Chondrocyte (in vitro differentiated cells): ENCODE measurements around the gene CTNNA2. TPM values are rescaled to one million over a fixed set of nuclear protein-coding genes. Genes with fewer than 3 reads are reported as not detected.

Source experiments
- DNase-seq: peaks from one replicate; pipeline ENCODE4 v3.0.0; 2021; ENCODE audit warnings: mixed read lengths, low spot score
- H3K27ac Mint-ChIP-seq: one replicate; pipeline ENCODE4 v1.8.0; 2021; ENCODE audit warnings: mild to moderate bottlenecking, moderate library complexity, mixed read lengths; ENCODE audit not compliant: unreplicated experiment
- H3K27me3 Mint-ChIP-seq: 2 replicates; pipeline ENCODE4 v1.8.0; 2021; ENCODE audit warnings: low read depth, mixed read lengths
- H3K36me3 Mint-ChIP-seq: 2 replicates; pipeline ENCODE4 v1.8.0; 2021; ENCODE audit warnings: low read depth, mixed read lengths
- H3K4me1 Mint-ChIP-seq: 2 replicates; pipeline ENCODE4 v1.8.0; 2021; ENCODE audit warnings: low read depth, mild to moderate bottlenecking, mixed read lengths
- H3K4me3 Mint-ChIP-seq: one replicate; pipeline ENCODE4 v1.8.0; 2021; ENCODE audit warnings: mild to moderate bottlenecking, moderate library complexity, mixed read lengths; ENCODE audit not compliant: unreplicated experiment
- H3K9me3 Mint-ChIP-seq: 2 replicates; pipeline ENCODE4 v1.8.0; 2021; ENCODE audit warnings: low read depth, mixed read lengths
- CTCF ChIP-seq: fragments of 200-600 bp; sonication (generic); IDR thresholded peaks from 2 replicates; pipeline ENCODE4 v1.5.0; 2021; ENCODE audit warnings: antibody characterized with exemption, mild to moderate bottlenecking, moderate library complexity
- total RNA-seq: library from RNA; stranded (reverse); gene quantifications from 3 replicates; pipeline ENCODE4 v1.2.1, GENCODE V29; 2021

The CTNNA2 gene
- total RNA-seq, 1 donor from 2014 or later, result not detected

- DNase-seq, result no peak
- Mint-ChIP-seq H3K27me3 (peaks cover 18% of the 10 kb centered on the region), H3K27ac (no peak overlapping the region), H3K4me1 (no peaks in the 10 kb centered on the region), H3K36me3 (no peaks in the 10 kb centered on the region), H3K9me3 (no peaks in the 10 kb centered on the region), H3K4me3 (no peak overlapping the region)
- TF ChIP-seq CTCF, result no peak
These were observed 267.9 kb downstream of the CTNNA2 start for GRCh38 chr2:79780781-79781180.

GRCh38 chr2:79782576-79783452, 270.0 kb downstream of the CTNNA2 start:
- no peaks in the 10 kb centered on the region for H3K36me3 Mint-ChIP-seq
- H3K4me3 Mint-ChIP-seq, result no peak overlapping the region
- no peaks in the 10 kb centered on the region for H3K9me3 Mint-ChIP-seq
- H3K4me1 Mint-ChIP-seq, result no peaks in the 10 kb centered on the region
- H3K27me3 Mint-ChIP-seq, result peaks cover 23% of the 10 kb centered on the region
- no peak for DNase-seq
- no peak overlapping the region for H3K27ac Mint-ChIP-seq
- no peak for TF ChIP-seq CTCF

DNA sequence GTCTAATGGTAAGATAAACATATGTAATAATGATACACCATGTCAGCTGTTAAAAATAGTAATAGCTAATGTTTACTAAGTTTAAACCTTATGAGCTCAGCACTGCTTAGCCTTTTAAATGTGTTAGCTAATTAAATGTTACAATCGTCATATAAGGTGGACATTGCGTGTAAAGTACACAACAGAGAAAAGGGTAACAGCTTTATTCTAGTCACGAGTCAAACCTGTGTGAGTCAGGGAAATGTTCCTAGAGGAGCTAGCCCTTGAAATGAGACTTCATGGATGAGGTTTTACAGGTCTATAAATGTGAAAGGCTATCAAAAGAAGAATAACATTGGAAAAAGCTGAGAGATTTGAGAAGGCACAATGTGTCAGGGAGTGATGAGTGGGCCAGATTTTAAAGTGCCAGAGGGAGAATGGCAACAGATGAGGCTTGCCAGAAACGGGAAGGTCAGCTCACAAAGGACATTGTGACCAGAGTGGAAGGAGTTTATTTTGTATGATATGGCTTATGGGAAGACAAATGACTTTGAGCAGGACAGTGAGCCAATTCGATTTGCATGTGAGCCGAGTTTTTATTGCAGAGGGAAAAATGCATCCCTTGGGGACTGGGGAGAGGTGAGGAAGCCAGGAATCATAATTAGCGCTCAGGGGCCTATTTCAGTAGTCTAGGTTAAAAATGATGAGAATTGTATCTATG, 276.3 kb downstream of the CTNNA2 start:
- H3K36me3 Mint-ChIP-seq, result no peaks in the 10 kb centered on the region
- DNase-seq, result no peak
- H3K4me1 Mint-ChIP-seq, result no peaks in the 10 kb centered on the region
- peaks cover 24% of the 10 kb centered on the region for H3K27me3 Mint-ChIP-seq
- H3K27ac Mint-ChIP-seq, result no peak overlapping the region
- H3K4me3 Mint-ChIP-seq, result no peak overlapping the region
- TF ChIP-seq CTCF, result no peak
- no peaks in the 10 kb centered on the region for H3K9me3 Mint-ChIP-seq

DNA sequence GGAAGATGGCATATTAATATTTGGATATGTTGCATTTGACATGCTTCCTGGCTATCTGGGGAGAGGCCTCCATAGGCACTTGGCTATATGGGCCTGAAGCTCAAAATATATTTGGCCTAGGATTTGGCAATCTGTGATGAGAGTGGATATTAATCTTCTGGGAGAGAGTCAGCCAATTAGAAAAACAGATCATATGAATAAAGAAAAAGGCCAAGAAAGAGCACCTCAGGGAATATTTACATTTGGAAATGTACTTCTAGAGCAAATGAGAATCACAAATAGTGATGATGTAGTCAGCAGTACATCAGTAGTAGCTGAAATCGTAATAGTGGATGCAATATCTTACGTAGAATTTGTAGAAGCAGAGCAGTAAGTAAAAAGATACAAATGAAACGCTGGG, 277.0 kb downstream of the CTNNA2 start:
- H3K4me1 Mint-ChIP-seq, result no peaks in the 10 kb centered on the region
- no peaks in the 10 kb centered on the region for H3K36me3 Mint-ChIP-seq
- no peak overlapping the region for H3K27ac Mint-ChIP-seq
- H3K9me3 Mint-ChIP-seq, result no peaks in the 10 kb centered on the region
- no peak for TF ChIP-seq CTCF
- H3K27me3 Mint-ChIP-seq, result peaks cover 24% of the 10 kb centered on the region
- no peak overlapping the region for H3K4me3 Mint-ChIP-seq
- no peak for DNase-seq

DNA sequence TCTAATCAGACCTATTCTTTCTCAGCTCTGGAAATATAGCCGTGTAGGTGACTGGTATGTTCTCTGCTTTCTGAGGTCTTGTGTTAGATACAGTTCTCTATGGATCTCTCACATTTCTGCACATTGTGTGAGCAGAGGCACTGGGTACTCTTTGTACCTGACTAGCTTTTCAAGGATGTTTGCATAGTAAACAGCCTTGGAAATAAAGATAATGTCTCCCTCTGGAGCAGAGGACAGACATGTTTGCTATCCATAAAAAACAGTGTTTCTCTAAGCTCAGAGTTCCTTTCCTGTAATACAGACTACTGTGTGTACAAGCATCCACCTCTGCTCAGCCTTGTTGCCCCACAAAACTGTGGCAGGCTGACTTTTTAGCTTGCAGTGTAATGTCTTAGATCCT, 279.2 kb downstream of the CTNNA2 start:
- H3K4me1 Mint-ChIP-seq, result no peaks in the 10 kb centered on the region
- no peaks in the 10 kb centered on the region for H3K9me3 Mint-ChIP-seq
- H3K27me3 Mint-ChIP-seq, result peaks cover 12% of the 10 kb centered on the region
- DNase-seq, result no peak
- H3K36me3 Mint-ChIP-seq, result no peaks in the 10 kb centered on the region
- H3K27ac Mint-ChIP-seq, result no peak overlapping the region
- no peak overlapping the region for H3K4me3 Mint-ChIP-seq
- TF ChIP-seq CTCF, result no peak
